IMR-90 (cell line): ENCODE results near the gene AGAP1. TPM values are rescaled to one million over a fixed set of nuclear protein-coding genes. Genes with fewer than 3 reads are reported as not detected.

Experiments used
- ATAC-seq: fragments of 200-7000 bp; cut with Tn5 transposase; 2 replicates; pipeline ENCODE4 v1.9.1; 2020; ENCODE audit warnings: low read depth, mild to moderate bottlenecking, moderate library complexity
- BruUV-seq: library from RNA; stranded (reverse); fragments of 400-500 nt; replicated peaks from 2 replicates; lab custom pipeline; 2021; lab: Mats Ljungman, UMichigan
- CTCF ChIA-PET: fragments of 300-600 bp; formaldehyde crosslinking; extraction: SDS; loops from one replicate; lab custom pipeline; 2021; ENCODE audit warnings: antibody characterized with exemption; lab: Yijun Ruan, JAX
- POLR2A ChIA-PET: fragments of 300-600 bp; sonication (Branson Sonifier 250); formaldehyde crosslinking; loops from one replicate; lab custom pipeline; 2022; ENCODE audit warnings: antibody characterized with exemption; ENCODE audit not compliant: unreplicated experiment; lab: Charles Lee
- DNase-seq: peaks from one replicate; pipeline ENCODE4 v3.0.0; 2013
- H2AFZ ChIP-seq: replicated peaks from 2 replicates; pipeline ENCODE3; 2013; ENCODE audit warnings: low read length, mild to moderate bottlenecking; ENCODE audit not compliant: poor library complexity
- H2AK5ac ChIP-seq: 2 replicates; pipeline ENCODE4 v1.6.1; 2013; ENCODE audit warnings: low read depth, low read length, inconsistent platforms
- H2AK9ac ChIP-seq: replicated peaks from 2 replicates; pipeline ENCODE3; 2013; ENCODE audit warnings: mild to moderate bottlenecking, low read depth, low read length, moderate library complexity; ENCODE audit not compliant: poor library complexity
- H2BK120ac ChIP-seq: 2 replicates; pipeline ENCODE4 v1.6.1; 2013; ENCODE audit warnings: low read depth, low read length, inconsistent platforms
- H2BK15ac ChIP-seq: 3 replicates; pipeline ENCODE4 v1.6.1; 2013; ENCODE audit warnings: low read depth, low read length, inconsistent platforms
- H2BK20ac ChIP-seq: 2 replicates; pipeline ENCODE4 v1.6.1; 2013; ENCODE audit warnings: low read depth, mild to moderate bottlenecking, inconsistent platforms, low read length, moderate library complexity
- H2BK5ac ChIP-seq: 2 replicates; pipeline ENCODE4 v1.6.1; 2013; ENCODE audit warnings: mild to moderate bottlenecking, low read depth, low read length, inconsistent platforms; ENCODE audit not compliant: poor library complexity, severe bottlenecking
- H3K14ac ChIP-seq: replicated peaks from 2 replicates; pipeline ENCODE4 v1.6.1; 2013; ENCODE audit warnings: low read depth, low read length, inconsistent platforms
- H3K18ac ChIP-seq: 2 replicates; pipeline ENCODE4 v1.6.1; 2013; ENCODE audit warnings: low read depth, low read length, control low read depth
- H3K23ac ChIP-seq: 2 replicates; pipeline ENCODE4 v1.6.1; 2013; ENCODE audit warnings: low read depth, low read length, inconsistent platforms
- H3K27ac ChIP-seq: 2 replicates; pipeline ENCODE4 v1.5.1; 2013; ENCODE audit warnings: mild to moderate bottlenecking, control low read depth, low read length; ENCODE audit not compliant: insufficient read depth
- H3K27me3 ChIP-seq: 2 replicates; pipeline ENCODE4 v1.6.1; 2013; ENCODE audit warnings: low read length; ENCODE audit not compliant: control insufficient read depth, insufficient read depth
- H3K36me3 ChIP-seq: 2 replicates; pipeline ENCODE4 v1.6.1; 2013; ENCODE audit warnings: low read length, mixed read lengths; ENCODE audit not compliant: control insufficient read depth, insufficient read depth
- H3K4ac ChIP-seq: 2 replicates; pipeline ENCODE4 v1.6.1; 2013; ENCODE audit warnings: low read depth, low read length, inconsistent platforms
- H3K4me1 ChIP-seq: 2 replicates; pipeline ENCODE4 v1.6.1; 2013; ENCODE audit warnings: low read length, mixed read lengths; ENCODE audit not compliant: control insufficient read depth, insufficient read depth
- H3K4me2 ChIP-seq: 2 replicates; pipeline ENCODE4 v1.6.1; 2013; ENCODE audit warnings: low read depth, mild to moderate bottlenecking, control low read depth, low read length, moderate library complexity
- H3K4me3 ChIP-seq: 2 replicates; pipeline ENCODE4 v1.5.1; 2013; ENCODE audit warnings: low read depth, mild to moderate bottlenecking, control low read depth, low read length, moderate library complexity; ENCODE audit not compliant: insufficient read depth
- H3K56ac ChIP-seq: 2 replicates; pipeline ENCODE4 v1.6.1; 2013; ENCODE audit warnings: low read length, inconsistent platforms; ENCODE audit not compliant: insufficient read depth; ENCODE audit errors: extremely low read depth
- H3K79me1 ChIP-seq, 2 experiments: 2 replicates each; pipeline ENCODE4 v1.6.1; 2013; ENCODE audit warnings: low read length in 2 of 2, inconsistent platforms in 1 of 2, low read depth in 1 of 2
- H3K9ac ChIP-seq: 2 replicates; pipeline ENCODE4 v1.6.1; 2013; ENCODE audit warnings: low read depth, low read length, control low read depth
- H3K9me1 ChIP-seq: 2 replicates; pipeline ENCODE4 v1.6.1; 2013; ENCODE audit warnings: low read length, inconsistent platforms; ENCODE audit not compliant: insufficient read depth
- H3K9me3 ChIP-seq: 2 replicates; pipeline ENCODE4 v1.6.1; 2013; ENCODE audit warnings: low read length; ENCODE audit not compliant: control insufficient read depth, insufficient read depth
- H4K20me1 ChIP-seq: 2 replicates; pipeline ENCODE4 v1.6.1; 2013; ENCODE audit warnings: low read length, inconsistent platforms; ENCODE audit not compliant: insufficient read depth
- H4K5ac ChIP-seq: 2 replicates; pipeline ENCODE4 v1.6.1; 2013; ENCODE audit warnings: mild to moderate bottlenecking, low read depth, low read length, control low read depth
- H4K8ac ChIP-seq, 2 experiments: 2 replicates each; pipeline ENCODE4 v1.6.1; 2013; ENCODE audit warnings: low read depth in 2 of 2, low read length in 2 of 2, control low read depth in 1 of 2, inconsistent platforms in 1 of 2
- H4K91ac ChIP-seq: 2 replicates; pipeline ENCODE4 v1.6.1; 2013; ENCODE audit warnings: low read depth, low read length, inconsistent platforms; ENCODE audit not compliant: insufficient read depth
- CHD1 ChIP-seq: IDR thresholded peaks from 2 replicates; pipeline ENCODE4 v1.6.1; 2012; ENCODE audit warnings: low read depth, low read length, improper control_type of control experiment
- FOS ChIP-seq: fragments of 150-350 bp; IDR thresholded peaks from 2 replicates; pipeline ENCODE4 v1.6.1; 2016; ENCODE audit warnings: low read depth, low read length
- MAFK ChIP-seq: IDR thresholded peaks from 2 replicates; pipeline ENCODE4 v1.6.1; 2012; ENCODE audit warnings: low read depth, low read length, improper control_type of control experiment
- MAZ ChIP-seq: IDR thresholded peaks from 2 replicates; pipeline ENCODE4 v1.6.1; 2012; ENCODE audit warnings: low read depth, mild to moderate bottlenecking, low read length, improper control_type of control experiment, moderate library complexity, borderline replicate concordance
- MXI1 ChIP-seq: IDR thresholded peaks from 2 replicates; pipeline ENCODE4 v1.6.1; 2012; ENCODE audit warnings: low read depth, mild to moderate bottlenecking, low read length, moderate library complexity, borderline replicate concordance
- WGBS, 2 experiments: methylation state at CpG; one replicate each; pipeline versions ENCODE4 v1.1.5 to v1.1.7; 2013; ENCODE audit warnings: missing lambda C conversion rate in 2 of 2; ENCODE audit not compliant: insufficient read length in 1 of 2; ENCODE audit errors: extremely low coverage in 2 of 2; 5-methylcytosine and 5-hydroxymethylcytosine counted together
- dilution Hi-C: fragments of 300-500 bp; cut with HindIII; formaldehyde crosslinking; loops from one replicate; pipeline ENCODE4 v1.14.3; 2018; ENCODE audit warnings: low sequenced_read_pairs; ENCODE audit not compliant: unreplicated experiment
- in situ Hi-C: fragments of 300-500 bp; cut with MboI; formaldehyde crosslinking; loops from 3 replicates; pipeline ENCODE4 v1.14.3; 2019; ENCODE audit warnings: low sequenced_read_pairs, inconsistent platforms, mixed read lengths
- intact Hi-C: fragments of 100-400 bp; cut with micrococcal nuclease; formaldehyde crosslinking; loops from 2 replicates; pipeline ENCODE4 v1.10.0; 2022
- polyA plus RNA-seq, 3 experiments: library from polyadenylated mRNA; depleted of rRNA; stranded (reverse); fragments of >200 nt; gene quantifications; 2 replicates each; pipeline ENCODE4 v1.2.3, GENCODE V29; 2012; ENCODE audit warnings: low replicate concordance in 1 of 3
- total RNA-seq: library from RNA; depleted of rRNA; stranded (reverse); fragments of >200 nt; gene quantifications from 2 replicates; pipeline ENCODE4 v1.2.3, GENCODE V29; 2012
- TF ChIP-seq, protein P1 (sequence below): conservative IDR thresholded peaks from 2 replicates; pipeline ENCODE4 v1.5.1; 2012; ENCODE audit warnings: mild to moderate bottlenecking, low read depth, low read length, improper control_type of control experiment
- TF ChIP-seq, protein P2 (sequence below): fragments of 150-350 bp; IDR thresholded peaks from 2 replicates; pipeline ENCODE4 v1.6.1; 2016; ENCODE audit warnings: low read depth, mild to moderate bottlenecking, low read length, moderate library complexity, borderline replicate concordance
- TF ChIP-seq, protein P3 (sequence below): fragments of 150-350 bp; IDR thresholded peaks from 2 replicates; pipeline ENCODE4 v1.6.1; 2017; ENCODE audit warnings: mild to moderate bottlenecking, antibody characterized with exemption, low read length, low read depth

AGAP1 gene
- total and polyA plus RNA-seq, 2 of the 4 experiments (the other 2 are of a cell fraction) = 15.1 to 16.4 TPM

DNA sequence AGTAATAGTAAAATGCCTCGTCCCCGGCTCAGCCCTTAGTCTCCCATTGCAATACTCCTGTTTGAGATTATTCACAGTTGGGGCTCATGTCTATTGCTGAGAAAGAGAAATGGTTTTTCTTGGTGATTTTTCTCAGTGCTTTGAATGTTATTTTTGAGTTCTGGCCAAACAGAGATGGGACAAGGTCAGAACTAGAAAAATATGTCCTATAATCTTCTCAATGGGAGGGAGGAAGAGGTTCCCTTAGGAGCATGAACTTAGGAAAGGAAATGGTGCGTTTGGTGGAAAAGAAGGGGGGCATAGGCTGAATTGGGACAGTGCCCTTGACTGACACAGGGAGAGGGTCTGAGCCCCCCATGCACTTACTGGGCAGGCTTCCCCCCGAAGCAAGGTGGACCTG, 133.8 kb downstream of the AGAP1 start:
- no peak overlapping the region for H2AK9ac ChIP-seq
- H3K27me3 ChIP-seq = no peaks in the 10 kb centered on the region
- no peak overlapping the region for H2AK5ac ChIP-seq
- H2BK15ac ChIP-seq = no peak overlapping the region
- DNase-seq = no peak
- H3K56ac ChIP-seq = no peak overlapping the region
- intact Hi-C loops (no loop called here), in situ Hi-C loops (loop anchor here (25.0 kb wide), 1 partner anchor 1460 kb away; the partner anchor contains the start of gene COPS8), dilution Hi-C loops (no loop called here)
- ChIA-PET POLR2A (no interaction called here), CTCF (interaction anchor here (0.7 kb wide), 1 partner anchor 48 kb away, joined by 3 read pairs; no protein-coding TSS in a partner anchor)
- H4K20me1 ChIP-seq = peaks cover 62% of the 10 kb centered on the region
- no peaks in the 10 kb centered on the region for H3K36me3 ChIP-seq
- H4K5ac ChIP-seq = no peak overlapping the region
- H3K4me2 ChIP-seq = no peak overlapping the region
- H2AFZ ChIP-seq = no peak overlapping the region
- WGBS, 2 experiments = 50% methylated on average over 1 of the region's 4 CpGs; no CpG with 5 or more reads in 1 of the 2 experiments
- no peak overlapping the region for H2BK20ac ChIP-seq
- no peak overlapping the region for H3K14ac ChIP-seq
- no peak overlapping the region for H2BK5ac ChIP-seq
- H3K27ac ChIP-seq = no peak overlapping the region
- no peak overlapping the region for H3K18ac ChIP-seq
- no peak for TF ChIP-seq FOS
- TF ChIP-seq MXI1 = no peak
- TF ChIP-seq MAZ = no peak
- TF ChIP-seq, protein P1, sequence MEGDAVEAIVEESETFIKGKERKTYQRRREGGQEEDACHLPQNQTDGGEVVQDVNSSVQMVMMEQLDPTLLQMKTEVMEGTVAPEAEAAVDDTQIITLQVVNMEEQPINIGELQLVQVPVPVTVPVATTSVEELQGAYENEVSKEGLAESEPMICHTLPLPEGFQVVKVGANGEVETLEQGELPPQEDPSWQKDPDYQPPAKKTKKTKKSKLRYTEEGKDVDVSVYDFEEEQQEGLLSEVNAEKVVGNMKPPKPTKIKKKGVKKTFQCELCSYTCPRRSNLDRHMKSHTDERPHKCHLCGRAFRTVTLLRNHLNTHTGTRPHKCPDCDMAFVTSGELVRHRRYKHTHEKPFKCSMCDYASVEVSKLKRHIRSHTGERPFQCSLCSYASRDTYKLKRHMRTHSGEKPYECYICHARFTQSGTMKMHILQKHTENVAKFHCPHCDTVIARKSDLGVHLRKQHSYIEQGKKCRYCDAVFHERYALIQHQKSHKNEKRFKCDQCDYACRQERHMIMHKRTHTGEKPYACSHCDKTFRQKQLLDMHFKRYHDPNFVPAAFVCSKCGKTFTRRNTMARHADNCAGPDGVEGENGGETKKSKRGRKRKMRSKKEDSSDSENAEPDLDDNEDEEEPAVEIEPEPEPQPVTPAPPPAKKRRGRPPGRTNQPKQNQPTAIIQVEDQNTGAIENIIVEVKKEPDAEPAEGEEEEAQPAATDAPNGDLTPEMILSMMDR = no peak
- TF ChIP-seq, protein P2, sequence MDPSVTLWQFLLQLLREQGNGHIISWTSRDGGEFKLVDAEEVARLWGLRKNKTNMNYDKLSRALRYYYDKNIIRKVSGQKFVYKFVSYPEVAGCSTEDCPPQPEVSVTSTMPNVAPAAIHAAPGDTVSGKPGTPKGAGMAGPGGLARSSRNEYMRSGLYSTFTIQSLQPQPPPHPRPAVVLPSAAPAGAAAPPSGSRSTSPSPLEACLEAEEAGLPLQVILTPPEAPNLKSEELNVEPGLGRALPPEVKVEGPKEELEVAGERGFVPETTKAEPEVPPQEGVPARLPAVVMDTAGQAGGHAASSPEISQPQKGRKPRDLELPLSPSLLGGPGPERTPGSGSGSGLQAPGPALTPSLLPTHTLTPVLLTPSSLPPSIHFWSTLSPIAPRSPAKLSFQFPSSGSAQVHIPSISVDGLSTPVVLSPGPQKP = no peak
- TF ChIP-seq MAFK = no peak
- no peak for TF ChIP-seq CHD1
- TF ChIP-seq, protein P3, sequence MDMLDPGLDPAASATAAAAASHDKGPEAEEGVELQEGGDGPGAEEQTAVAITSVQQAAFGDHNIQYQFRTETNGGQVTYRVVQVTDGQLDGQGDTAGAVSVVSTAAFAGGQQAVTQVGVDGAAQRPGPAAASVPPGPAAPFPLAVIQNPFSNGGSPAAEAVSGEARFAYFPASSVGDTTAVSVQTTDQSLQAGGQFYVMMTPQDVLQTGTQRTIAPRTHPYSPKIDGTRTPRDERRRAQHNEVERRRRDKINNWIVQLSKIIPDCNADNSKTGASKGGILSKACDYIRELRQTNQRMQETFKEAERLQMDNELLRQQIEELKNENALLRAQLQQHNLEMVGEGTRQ = no peak
- H3K9ac ChIP-seq = no peak overlapping the region
- no peak overlapping the region for H3K4ac ChIP-seq
- no TSS peak for BruUV-seq
- peaks cover 10% of the 10 kb centered on the region; the same call in 1 of the 2 replicates for H3K9me1 ChIP-seq
- ATAC-seq = no peak
- peaks cover 51 to 55% of the 10 kb centered on the region in 2 experiments for H3K79me1 ChIP-seq
- H2BK120ac ChIP-seq = no peak overlapping the region
- H3K4me3 ChIP-seq = no peak overlapping the region
- no peak overlapping the region for H4K8ac ChIP-seq
- H3K9me3 ChIP-seq = no peaks in the 10 kb centered on the region
- no peak overlapping the region for H4K91ac ChIP-seq
- H3K4me1 ChIP-seq = no peaks in the 10 kb centered on the region
- H3K23ac ChIP-seq = no peak overlapping the region
